ENCODE results near the gene CFAP46.
"Not testable (repeated sequence)": the region's sequence is repeated elsewhere in the genome, so short reads cannot be mapped to it uniquely, and the experiment has no call there.

CFAP46 gene

DNA sequence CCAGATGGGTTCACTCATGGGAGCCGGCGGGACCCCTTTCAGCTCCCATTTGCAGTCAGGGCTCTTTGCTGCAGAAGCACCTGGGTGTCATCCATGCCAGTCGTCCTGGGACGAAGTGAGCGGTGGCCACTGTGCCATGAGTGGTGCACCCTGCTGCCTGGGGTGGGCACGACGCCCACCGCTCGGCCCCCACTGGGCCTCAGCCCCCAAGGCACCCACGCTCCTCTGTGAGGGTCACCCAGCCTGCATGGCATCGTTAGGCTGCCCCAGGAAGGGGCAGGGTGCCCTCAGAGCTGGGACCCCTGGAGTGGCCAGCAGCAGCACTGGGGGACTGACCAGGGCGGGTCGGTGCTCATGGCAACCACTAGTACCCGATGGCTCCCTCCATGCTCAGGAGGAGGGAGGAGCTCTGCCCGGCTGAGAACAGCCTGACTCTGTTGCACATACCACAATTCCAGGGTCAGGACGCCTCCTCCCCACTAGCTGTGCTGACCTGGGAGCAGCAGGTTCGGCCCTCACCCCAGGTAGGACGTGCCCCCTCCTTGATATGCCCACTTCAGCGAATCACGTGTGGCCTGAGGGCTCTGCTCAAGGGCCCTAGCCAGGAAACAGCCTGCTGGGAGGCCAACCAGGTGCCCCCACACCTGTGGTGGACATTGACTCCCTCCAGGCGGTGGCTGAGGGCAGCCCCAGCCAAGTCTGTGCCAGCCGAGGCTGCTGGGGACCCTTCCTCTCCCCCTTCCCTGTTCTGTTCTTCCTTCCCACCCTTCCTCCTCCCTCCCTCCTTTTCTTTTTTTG lies 28.5 kb upstream of the CFAP46 start:
- H3K4me3 ChIP-seq (ENCODE audit: control insufficient read depth, low read depth, low read length): no peak overlapping the region
- no peak for DNase-seq (ENCODE audit: low read depth)

DNA sequence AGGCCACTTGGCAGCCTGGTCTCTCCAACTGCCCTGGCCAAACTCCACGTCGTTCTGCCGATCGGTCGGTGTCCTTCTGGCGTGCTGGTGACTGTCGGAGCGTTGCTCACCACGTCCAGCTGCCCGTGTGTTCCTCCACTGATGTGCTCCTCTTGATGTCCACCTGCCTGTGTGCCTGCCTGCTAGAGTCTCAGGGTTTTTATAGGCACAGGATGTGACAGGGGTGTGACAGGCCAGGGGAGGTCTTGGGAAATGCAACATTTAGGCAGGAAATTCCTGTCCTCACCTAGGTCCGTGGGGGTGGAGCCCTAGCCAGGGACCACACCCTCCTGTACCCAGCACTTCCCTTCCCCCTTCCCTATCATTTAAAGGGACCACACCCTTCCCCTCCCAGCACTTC lies 25.2 kb upstream of the CFAP46 start:
- TF ChIP-seq, protein P1, sequence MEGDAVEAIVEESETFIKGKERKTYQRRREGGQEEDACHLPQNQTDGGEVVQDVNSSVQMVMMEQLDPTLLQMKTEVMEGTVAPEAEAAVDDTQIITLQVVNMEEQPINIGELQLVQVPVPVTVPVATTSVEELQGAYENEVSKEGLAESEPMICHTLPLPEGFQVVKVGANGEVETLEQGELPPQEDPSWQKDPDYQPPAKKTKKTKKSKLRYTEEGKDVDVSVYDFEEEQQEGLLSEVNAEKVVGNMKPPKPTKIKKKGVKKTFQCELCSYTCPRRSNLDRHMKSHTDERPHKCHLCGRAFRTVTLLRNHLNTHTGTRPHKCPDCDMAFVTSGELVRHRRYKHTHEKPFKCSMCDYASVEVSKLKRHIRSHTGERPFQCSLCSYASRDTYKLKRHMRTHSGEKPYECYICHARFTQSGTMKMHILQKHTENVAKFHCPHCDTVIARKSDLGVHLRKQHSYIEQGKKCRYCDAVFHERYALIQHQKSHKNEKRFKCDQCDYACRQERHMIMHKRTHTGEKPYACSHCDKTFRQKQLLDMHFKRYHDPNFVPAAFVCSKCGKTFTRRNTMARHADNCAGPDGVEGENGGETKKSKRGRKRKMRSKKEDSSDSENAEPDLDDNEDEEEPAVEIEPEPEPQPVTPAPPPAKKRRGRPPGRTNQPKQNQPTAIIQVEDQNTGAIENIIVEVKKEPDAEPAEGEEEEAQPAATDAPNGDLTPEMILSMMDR (conservative IDR thresholded peaks at IDR 0.05; ENCODE audit: control insufficient read depth, insufficient read depth, low read depth, low read length): no peak
- H3K4me3 ChIP-seq (ENCODE audit: control insufficient read depth, low read depth, low read length): no peak overlapping the region
- no peak for DNase-seq (ENCODE audit: low read depth)

More for the DNA sequence above, 28.5 kb upstream of the CFAP46 start:
- TF ChIP-seq, protein P1 (conservative IDR thresholded peaks at IDR 0.05; ENCODE audit: control insufficient read depth, insufficient read depth, low read depth, low read length): no peak

DNA sequence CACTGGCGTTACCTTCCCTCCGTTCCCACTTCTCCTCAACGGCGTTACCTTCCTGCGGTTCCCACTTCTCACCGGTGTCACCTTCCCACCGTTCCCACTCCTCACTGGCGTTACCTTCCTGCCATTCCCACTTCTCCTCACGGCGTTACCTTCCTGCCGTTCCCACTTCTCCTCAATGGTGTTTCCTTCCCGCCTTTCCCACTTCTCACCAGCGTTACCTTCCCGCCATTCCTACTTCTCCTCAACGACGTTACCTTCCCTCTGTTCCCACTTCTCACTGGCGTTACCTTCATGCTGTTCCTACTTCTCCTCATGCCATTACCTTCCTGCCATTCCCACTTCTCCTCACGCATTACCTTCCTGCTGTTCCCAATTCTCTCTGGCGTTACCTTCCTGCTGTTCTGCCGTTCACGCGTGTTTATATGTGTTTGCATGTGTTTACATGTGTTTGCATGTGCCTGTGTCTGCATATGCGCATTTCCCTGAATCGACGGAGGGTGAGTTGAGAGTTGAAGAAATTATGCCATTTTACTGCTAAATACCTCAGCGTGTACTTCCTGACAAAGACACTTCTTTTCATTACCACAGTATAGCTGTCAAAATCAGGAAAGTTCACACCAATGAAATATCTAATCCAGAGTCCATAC lies 23.2 kb upstream of the CFAP46 start:
- TF ChIP-seq, protein P1 (conservative IDR thresholded peaks at IDR 0.05; ENCODE audit: control insufficient read depth, insufficient read depth, low read depth, low read length): no peak
- H3K4me3 ChIP-seq (ENCODE audit: control insufficient read depth, low read depth, low read length): no peak overlapping the region
- DNase-seq (ENCODE audit: low read depth): no peak

GRCh38 chr10:132964707-132965410 lies 22.5 kb upstream of the CFAP46 start:
- DNase-seq (ENCODE audit: low read depth); H3K4me3 ChIP-seq (ENCODE audit: control insufficient read depth, low read depth, low read length): not testable (repeated sequence)

DNA sequence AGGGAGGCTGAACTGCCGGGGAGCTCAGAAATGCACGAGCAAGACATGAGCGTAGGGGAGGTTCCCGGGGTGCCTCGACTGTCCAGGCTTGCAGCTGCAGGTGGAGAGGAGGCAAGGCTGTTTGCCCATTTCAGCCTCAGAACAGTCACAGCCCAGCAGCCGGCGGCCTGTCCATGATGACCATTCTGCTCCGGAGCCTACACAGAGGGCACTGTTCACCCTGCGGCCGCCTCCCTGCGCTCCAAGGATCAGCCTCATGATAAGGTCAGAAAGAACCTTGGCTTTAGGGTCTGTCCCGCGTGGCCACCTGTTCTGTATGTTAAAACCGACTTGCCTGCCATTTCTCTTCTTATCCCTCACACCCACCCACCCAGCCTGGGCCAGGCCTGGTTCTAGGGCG lies 21.9 kb upstream of the CFAP46 start:
- H3K4me3 ChIP-seq (ENCODE audit: control insufficient read depth, low read depth, low read length): no peak overlapping the region

DNA sequence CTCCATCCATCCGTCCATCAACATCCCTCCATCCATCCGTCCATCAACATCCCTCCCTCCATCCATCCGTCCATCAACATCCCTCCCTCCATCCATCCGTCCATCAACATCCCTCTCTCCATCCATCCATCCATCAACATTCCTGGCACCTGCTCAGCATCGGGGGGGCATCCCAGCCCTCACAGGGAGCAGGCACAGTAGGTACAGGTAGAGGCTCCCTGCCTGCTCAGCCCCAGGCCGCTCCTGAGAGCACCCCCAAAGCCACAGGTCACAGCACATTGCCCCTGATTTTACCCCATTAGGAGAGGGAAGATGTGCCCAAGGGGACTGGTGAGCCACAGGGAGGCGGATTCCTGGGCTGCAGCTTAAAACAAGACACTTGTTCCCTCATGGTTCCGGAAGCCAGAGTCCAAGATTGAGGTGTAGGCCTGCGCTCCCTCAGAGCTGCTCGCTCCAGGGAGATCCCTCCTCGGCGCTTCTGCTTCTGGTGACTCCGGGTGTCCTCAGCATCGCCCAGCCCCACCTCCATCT lies 21.1 kb upstream of the CFAP46 start:
- no peak for DNase-seq (ENCODE audit: low read depth)
- TF ChIP-seq, protein P1 (conservative IDR thresholded peaks at IDR 0.05; ENCODE audit: control insufficient read depth, insufficient read depth, low read depth, low read length): no peak
- no peak overlapping the region for H3K4me3 ChIP-seq (ENCODE audit: control insufficient read depth, low read depth, low read length)

More for the DNA sequence above, 21.9 kb upstream of the CFAP46 start:
- TF ChIP-seq, protein P1 (conservative IDR thresholded peaks at IDR 0.05; ENCODE audit: control insufficient read depth, insufficient read depth, low read depth, low read length): no peak
- no peak for DNase-seq (ENCODE audit: low read depth)
